Endodermal cell (in vitro differentiated cells): ENCODE results near the gene RAB3D. TPM values are rescaled to one million over a fixed set of nuclear protein-coding genes. Genes with fewer than 3 reads are reported as not detected.
"Not testable (repeated sequence)": the region's sequence is repeated elsewhere in the genome, so short reads cannot be mapped to it uniquely, and the experiment has no call there.

Source experiments
- DNase-seq: peaks from one replicate; pipeline ENCODE4 v3.0.0-alpha.2; 2017
- H3K27ac ChIP-seq: 2 replicates; pipeline ENCODE4 v1.5.1; 2013; ENCODE audit warnings: mild to moderate bottlenecking, low read depth, low read length, moderate library complexity
- H3K27me3 ChIP-seq: 2 replicates; pipeline ENCODE4 v1.6.1; 2013; ENCODE audit warnings: mild to moderate bottlenecking, low read length, moderate library complexity; ENCODE audit not compliant: insufficient read depth, control insufficient read depth, poor library complexity, severe bottlenecking
- H3K36me3 ChIP-seq: 2 replicates; pipeline ENCODE4 v1.7.0; 2013; ENCODE audit warnings: mild to moderate bottlenecking, low read length, moderate library complexity; ENCODE audit not compliant: control insufficient read depth, insufficient read depth
- H3K4me1 ChIP-seq: one replicate; pipeline ENCODE4 v1.7.0; 2013; ENCODE audit warnings: low read length; ENCODE audit not compliant: control insufficient read depth, insufficient read depth
- H3K4me3 ChIP-seq: 2 replicates; pipeline ENCODE4 v1.5.1; 2013; ENCODE audit warnings: mild to moderate bottlenecking, low read length, moderate library complexity
- H3K9ac ChIP-seq: 2 replicates; pipeline ENCODE4 v1.6.1; 2013; ENCODE audit warnings: mild to moderate bottlenecking, low read length, moderate library complexity; ENCODE audit not compliant: poor library complexity, severe bottlenecking; ENCODE audit errors: extremely low read depth
- H3K9me3 ChIP-seq: 2 replicates; pipeline ENCODE4 v1.6.1; 2013; ENCODE audit warnings: mild to moderate bottlenecking, low read length, moderate library complexity; ENCODE audit not compliant: control insufficient read depth
- H3K27ac Mint-ChIP-seq: 2 replicates; pipeline ENCODE4 v1.8.0; 2020; ENCODE audit warnings: mixed read lengths
- H3K27me3 Mint-ChIP-seq: 2 replicates; pipeline ENCODE4 v1.8.0; 2021; ENCODE audit warnings: mild to moderate bottlenecking, mixed read lengths; ENCODE audit not compliant: insufficient read depth
- H3K36me3 Mint-ChIP-seq: 2 replicates; pipeline ENCODE4 v1.8.0; 2020; ENCODE audit warnings: low read depth, mixed read lengths
- H3K4me1 Mint-ChIP-seq: 2 replicates; pipeline ENCODE4 v1.8.0; 2020; ENCODE audit warnings: mixed read lengths
- H3K4me3 Mint-ChIP-seq: 2 replicates; pipeline ENCODE4 v1.8.0; 2020; ENCODE audit warnings: mild to moderate bottlenecking, moderate library complexity, mixed read lengths
- H3K9me3 Mint-ChIP-seq: 2 replicates; pipeline ENCODE4 v1.8.0; 2020; ENCODE audit warnings: mild to moderate bottlenecking, mixed read lengths
- CTCF ChIP-seq: fragments of 200-600 bp; sonication (generic); conservative IDR thresholded peaks from 2 replicates; pipeline ENCODE4 v1.5.0; 2021; ENCODE audit warnings: antibody characterized with exemption, mild to moderate bottlenecking
- WGBS, 2 experiments: methylation state at CpG; one replicate each; pipeline versions ENCODE4 v1.1.5 to v1.1.7; 2013; ENCODE audit warnings: missing lambda C conversion rate in 2 of 2, mixed read lengths in 1 of 2; ENCODE audit not compliant: insufficient coverage in 1 of 2, insufficient read length in 1 of 2; 5-methylcytosine and 5-hydroxymethylcytosine counted together
- total RNA-seq, 2 donors: library from RNA; stranded (reverse); fragmentation: NEBNext Ultra II Directional in 1 of 2; extraction: Animal tissue kit (Norgen Biotek cat#: 25700) in 1 of 2; gene quantifications; 2 replicates in 1 of 2; 3 replicates in 1 of 2; pipeline ENCODE4 v1.2.1, GENCODE V29; 2021

Gene RAB3D
- total RNA-seq, 2 donors from 2014 or later = 37.2 to 43.2 TPM

- Mint-ChIP-seq H3K4me1 (peaks cover 5% of the 10 kb centered on the region), H3K36me3 (peaks cover 24% of the 10 kb centered on the region), H3K4me3 (peak overlapping the region; percentile 74), H3K27ac (peak overlapping the region; percentile 99), H3K9me3 (no peaks in the 10 kb centered on the region), H3K27me3 (no peaks in the 10 kb centered on the region)
- H3K27ac ChIP-seq = peak overlapping the region; percentile 34
- 3 to 7% methylated on average over 25 to 54 of the region's 54 CpGs for WGBS, 2 experiments
- H3K9ac ChIP-seq = peak overlapping the region; percentile 71
- peaks cover 20% of the 10 kb centered on the region for H3K36me3 ChIP-seq
- DNase-seq = peak; percentile 99
- no peaks in the 10 kb centered on the region for H3K27me3 ChIP-seq
- H3K9me3 ChIP-seq = no peaks in the 10 kb centered on the region
- H3K4me3 ChIP-seq = peak overlapping the region; percentile 86
- peak; percentile 85 for TF ChIP-seq CTCF
- no peaks in the 10 kb centered on the region for H3K4me1 ChIP-seq
Measured at GRCh38 chr19:11380653-11381537, 41.4 kb upstream of the RAB3D start.

- Histone ChIP-seq H3K36me3 (peaks cover 20% of the 10 kb centered on the region), H3K27ac (no peak overlapping the region), H3K27me3 (no peaks in the 10 kb centered on the region), H3K9me3 (no peaks in the 10 kb centered on the region), H3K4me3 (no peak overlapping the region), H3K4me1 (peaks cover 4% of the 10 kb centered on the region), H3K9ac (no peak overlapping the region)
- H3K27ac Mint-ChIP-seq = peak overlapping the region; percentile 99
- peaks cover 5% of the 10 kb centered on the region for H3K4me1 Mint-ChIP-seq
- DNase-seq = no peak
- no peak for TF ChIP-seq CTCF
- no peaks in the 10 kb centered on the region for H3K27me3 Mint-ChIP-seq
- peak overlapping the region; percentile 74 for H3K4me3 Mint-ChIP-seq
- peaks cover 26% of the 10 kb centered on the region for H3K36me3 Mint-ChIP-seq
- 88 to 96% methylated on average over 6 to 7 of the region's 7 CpGs for WGBS, 2 experiments
- H3K9me3 Mint-ChIP-seq = no peaks in the 10 kb centered on the region
Measured at GRCh38 chr19:11379857-11380350, 40.4 kb upstream of the RAB3D start.

- H3K9ac ChIP-seq, H3K4me3 Mint-ChIP-seq, DNase-seq, H3K27me3 ChIP-seq, H3K4me1 Mint-ChIP-seq, H3K4me1 ChIP-seq, H3K4me3 ChIP-seq, H3K27ac Mint-ChIP-seq, H3K9me3 ChIP-seq, H3K27me3 Mint-ChIP-seq, H3K27ac ChIP-seq, H3K9me3 Mint-ChIP-seq: not testable (repeated sequence)
- peaks cover 26% of the 10 kb centered on the region for H3K36me3 Mint-ChIP-seq
- WGBS, 2 experiments = 91 to 92% methylated on average over 5 to 14 of the region's 14 CpGs
- peaks cover 20% of the 10 kb centered on the region for H3K36me3 ChIP-seq
Measured at GRCh38 chr19:11379269-11379845, 39.9 kb upstream of the RAB3D start.
